A549 treated with CORT108297 at 1 μM for 4 hours (cell line): ENCODE data around the gene CEP152. TPM values are rescaled to one million over a fixed set of nuclear protein-coding genes. Genes with fewer than 3 reads are reported as not detected.

Source experiments
- total RNA-seq: library from RNA; stranded (reverse); fragments of 200-300 nt; extraction: Qiagen RNA extraction; gene quantifications from 5 replicates; pipeline ENCODE4 v1.2.3, GENCODE V29; 2022

The CEP152 gene, protein sequence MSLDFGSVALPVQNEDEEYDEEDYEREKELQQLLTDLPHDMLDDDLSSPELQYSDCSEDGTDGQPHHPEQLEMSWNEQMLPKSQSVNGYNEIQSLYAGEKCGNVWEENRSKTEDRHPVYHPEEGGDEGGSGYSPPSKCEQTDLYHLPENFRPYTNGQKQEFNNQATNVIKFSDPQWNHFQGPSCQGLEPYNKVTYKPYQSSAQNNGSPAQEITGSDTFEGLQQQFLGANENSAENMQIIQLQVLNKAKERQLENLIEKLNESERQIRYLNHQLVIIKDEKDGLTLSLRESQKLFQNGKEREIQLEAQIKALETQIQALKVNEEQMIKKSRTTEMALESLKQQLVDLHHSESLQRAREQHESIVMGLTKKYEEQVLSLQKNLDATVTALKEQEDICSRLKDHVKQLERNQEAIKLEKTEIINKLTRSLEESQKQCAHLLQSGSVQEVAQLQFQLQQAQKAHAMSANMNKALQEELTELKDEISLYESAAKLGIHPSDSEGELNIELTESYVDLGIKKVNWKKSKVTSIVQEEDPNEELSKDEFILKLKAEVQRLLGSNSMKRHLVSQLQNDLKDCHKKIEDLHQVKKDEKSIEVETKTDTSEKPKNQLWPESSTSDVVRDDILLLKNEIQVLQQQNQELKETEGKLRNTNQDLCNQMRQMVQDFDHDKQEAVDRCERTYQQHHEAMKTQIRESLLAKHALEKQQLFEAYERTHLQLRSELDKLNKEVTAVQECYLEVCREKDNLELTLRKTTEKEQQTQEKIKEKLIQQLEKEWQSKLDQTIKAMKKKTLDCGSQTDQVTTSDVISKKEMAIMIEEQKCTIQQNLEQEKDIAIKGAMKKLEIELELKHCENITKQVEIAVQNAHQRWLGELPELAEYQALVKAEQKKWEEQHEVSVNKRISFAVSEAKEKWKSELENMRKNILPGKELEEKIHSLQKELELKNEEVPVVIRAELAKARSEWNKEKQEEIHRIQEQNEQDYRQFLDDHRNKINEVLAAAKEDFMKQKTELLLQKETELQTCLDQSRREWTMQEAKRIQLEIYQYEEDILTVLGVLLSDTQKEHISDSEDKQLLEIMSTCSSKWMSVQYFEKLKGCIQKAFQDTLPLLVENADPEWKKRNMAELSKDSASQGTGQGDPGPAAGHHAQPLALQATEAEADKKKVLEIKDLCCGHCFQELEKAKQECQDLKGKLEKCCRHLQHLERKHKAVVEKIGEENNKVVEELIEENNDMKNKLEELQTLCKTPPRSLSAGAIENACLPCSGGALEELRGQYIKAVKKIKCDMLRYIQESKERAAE (N-terminal part only)
- total RNA-seq: 2.9 to 4.5 TPM (median 4.1 TPM) in 5 replicates

GRCh38 chr15:48810414-48811324 lies at the start of gene CEP152:
CEP152 (minus strand) TSS chr15:48811069; CDS start chr15:48805649, 5,420 bp downstream.

Other genes starting within 250 kb of the CEP152 start
- 5.0 to 7.8 TPM (median 6.9 TPM) in 5 replicates for gene FBN1, start 165.4 kb downstream of the CEP152 start, total RNA-seq
- 98.8 to 141 TPM (median 109 TPM) in 5 replicates for gene EID1, start 67.1 kb upstream of the CEP152 start, total RNA-seq
- gene SHC4, start 152.8 kb upstream of the CEP152 start, total RNA-seq: 0.83 to 1.5 TPM (median 0.89 TPM) in 5 replicates
- 5.5 to 8.6 TPM (median 7.3 TPM) in 5 replicates for gene SECISBP2L, start 235.4 kb upstream of the CEP152 start, total RNA-seq